Measurements from ENCODE around the gene CA14.
A peak's percentile ranks its signal among the peaks of the same experiment; 100 is the strongest.

The CA14 gene

GRCh38 chr1:150281758-150282557, 24.4 kb downstream of the CA14 start, which contains the start of gene CIART:
Gene CIART (plus strand): TSS chr1:150282554. CDS start chr1:150283268, 714 bp downstream.
- H3K27ac ChIP-seq (ENCODE audit: low read depth, low read length) = peak within 1 kb of the TSS; percentile 69; the same call in 1 of the 2 replicates

GRCh38 chr1:150282558-150282958, 25.0 kb downstream of the CA14 start:
- peak overlapping the region; percentile 62 for H3K4me3 ChIP-seq (ENCODE audit: low read length)
- peak overlapping the region; percentile 45 for H3K9ac ChIP-seq (ENCODE audit: low read depth, low read length)
- peaks cover 13% of the 10 kb centered on the region for H3K27me3 ChIP-seq (ENCODE audit: insufficient read depth, low read length)
- H3K9me3 ChIP-seq (ENCODE audit: insufficient read depth, low read depth, low read length) = no peaks in the 10 kb centered on the region
- H3K4me1 ChIP-seq (ENCODE audit: insufficient read depth, low read length) = peaks cover 8% of the 10 kb centered on the region; the same call in 1 of the 2 replicates
- H3K27ac ChIP-seq (ENCODE audit: low read depth, low read length) = no peak overlapping the region; the same call in 1 of the 2 replicates
- H3K36me3 ChIP-seq (ENCODE audit: insufficient read depth, low read length) = peaks cover 24% of the 10 kb centered on the region
- WGBS = 10% methylated on average over 21 of the region's 21 CpGs

More at GRCh38 chr1:150281758-150282557, 24.4 kb downstream of the CA14 start, which contains the start of gene CIART:
- Histone ChIP-seq H3K36me3 (ENCODE audit: insufficient read depth, low read length) (peaks cover 19% of the 10 kb centered on the region), H3K4me1 (ENCODE audit: insufficient read depth, low read length) (peaks cover 8% of the 10 kb centered on the region; the same call in 1 of the 2 replicates), H3K4me3 (ENCODE audit: low read length) (peak within 1 kb of the TSS; percentile 68), H3K9me3 (ENCODE audit: insufficient read depth, low read depth, low read length) (no peaks in the 10 kb centered on the region), H3K9ac (ENCODE audit: low read depth, low read length) (peak within 1 kb of the TSS; percentile 81), H3K27me3 (ENCODE audit: insufficient read depth, low read length) (peaks cover 13% of the 10 kb centered on the region)
- 27% methylated on average over 39 of the region's 46 CpGs for WGBS

GRCh38 chr1:150283260-150283659, 25.7 kb downstream of the CA14 start:
- Histone ChIP-seq H3K9ac (ENCODE audit: low read depth, low read length) (peak overlapping the region; percentile 45; the same call in 1 of the 2 replicates), H3K9me3 (ENCODE audit: insufficient read depth, low read depth, low read length) (no peaks in the 10 kb centered on the region), H3K36me3 (ENCODE audit: insufficient read depth, low read length) (peaks cover 25% of the 10 kb centered on the region), H3K4me3 (ENCODE audit: low read length) (peak overlapping the region; percentile 62), H3K27me3 (ENCODE audit: insufficient read depth, low read length) (peaks cover 13% of the 10 kb centered on the region), H3K4me1 (ENCODE audit: insufficient read depth, low read length) (peaks cover 8% of the 10 kb centered on the region; the same call in 1 of the 2 replicates), H3K27ac (ENCODE audit: low read depth, low read length) (no peak overlapping the region)
- 90% methylated on average over 12 of the region's 12 CpGs for WGBS

GRCh38 chr1:150288382-150288781, 30.8 kb downstream of the CA14 start:
- H3K27me3 ChIP-seq (ENCODE audit: insufficient read depth, low read length) = peaks cover 3% of the 10 kb centered on the region
- H3K9me3 ChIP-seq (ENCODE audit: insufficient read depth, low read depth, low read length) = no peaks in the 10 kb centered on the region
- peaks cover 25% of the 10 kb centered on the region for H3K36me3 ChIP-seq (ENCODE audit: insufficient read depth, low read length)
- no peak overlapping the region for H3K9ac ChIP-seq (ENCODE audit: low read depth, low read length)
- H3K4me3 ChIP-seq (ENCODE audit: low read length) = no peak overlapping the region
- WGBS = 91% methylated on average over 1 of the region's 1 CpG
- H3K4me1 ChIP-seq (ENCODE audit: insufficient read depth, low read length) = peaks cover 5% of the 10 kb centered on the region; the same call in 1 of the 2 replicates
- H3K27ac ChIP-seq (ENCODE audit: low read depth, low read length) = no peak overlapping the region

GRCh38 chr1:150288822-150289221, 31.2 kb downstream of the CA14 start:
- H3K9me3 ChIP-seq (ENCODE audit: insufficient read depth, low read depth, low read length) = no peaks in the 10 kb centered on the region
- H3K27ac ChIP-seq (ENCODE audit: low read depth, low read length) = no peak overlapping the region
- no peak overlapping the region for H3K4me3 ChIP-seq (ENCODE audit: low read length)
- H3K36me3 ChIP-seq (ENCODE audit: insufficient read depth, low read length) = peaks cover 25% of the 10 kb centered on the region
- H3K4me1 ChIP-seq (ENCODE audit: insufficient read depth, low read length) = peaks cover 6% of the 10 kb centered on the region; the same call in 1 of the 2 replicates
- no peak overlapping the region for H3K9ac ChIP-seq (ENCODE audit: low read depth, low read length)
- no peaks in the 10 kb centered on the region for H3K27me3 ChIP-seq (ENCODE audit: insufficient read depth, low read length)
- WGBS = 92% methylated on average over 4 of the region's 4 CpGs

GRCh38 chr1:150293433-150294253, 36.1 kb downstream of the CA14 start, which contains the start of gene MRPS21:
Gene MRPS21 (plus strand): TSS chr1:150293861. CDS start chr1:150294367, 506 bp downstream.
- WGBS = 14% methylated on average over 39 of the region's 43 CpGs
- H3K4me3 ChIP-seq (ENCODE audit: low read length) = peak within 1 kb of the TSS; percentile 84
- peak within 1 kb of the TSS; percentile 86 for H3K27ac ChIP-seq (ENCODE audit: low read depth, low read length)
- peaks cover 6% of the 10 kb centered on the region; the same call in 1 of the 2 replicates for H3K4me1 ChIP-seq (ENCODE audit: insufficient read depth, low read length)
- H3K9ac ChIP-seq (ENCODE audit: low read depth, low read length) = peak within 1 kb of the TSS; percentile 89
- H3K9me3 ChIP-seq (ENCODE audit: insufficient read depth, low read depth, low read length) = no peaks in the 10 kb centered on the region
- peaks cover 34% of the 10 kb centered on the region for H3K36me3 ChIP-seq (ENCODE audit: insufficient read depth, low read length)
- H3K27me3 ChIP-seq (ENCODE audit: insufficient read depth, low read length) = no peaks in the 10 kb centered on the region

GRCh38 chr1:150295476-150295875, 37.9 kb downstream of the CA14 start:
- no peaks in the 10 kb centered on the region for H3K27me3 ChIP-seq (ENCODE audit: insufficient read depth, low read length)
- H3K27ac ChIP-seq (ENCODE audit: low read depth, low read length) = no peak overlapping the region
- H3K9me3 ChIP-seq (ENCODE audit: insufficient read depth, low read depth, low read length) = no peaks in the 10 kb centered on the region
- peaks cover 49% of the 10 kb centered on the region for H3K36me3 ChIP-seq (ENCODE audit: insufficient read depth, low read length)
- over 99% methylated on average over 2 of the region's 2 CpGs for WGBS
- H3K4me1 ChIP-seq (ENCODE audit: insufficient read depth, low read length) = peaks cover 6% of the 10 kb centered on the region; the same call in 1 of the 2 replicates
- H3K9ac ChIP-seq (ENCODE audit: low read depth, low read length) = no peak overlapping the region
- peak overlapping the region; percentile 14; the same call in 1 of the 2 replicates for H3K4me3 ChIP-seq (ENCODE audit: low read length)

- H3K36me3 ChIP-seq (ENCODE audit: insufficient read depth, low read length) = peaks cover 83% of the 10 kb centered on the region
- no peak overlapping the region for H3K27ac ChIP-seq (ENCODE audit: low read depth, low read length)
Observed at GRCh38 chr1:150299716-150300115, 42.1 kb downstream of the CA14 start.

GRCh38 chr1:150302338-150302737, 44.8 kb downstream of the CA14 start:
- Histone ChIP-seq H3K4me3 (ENCODE audit: low read length) (peak overlapping the region; percentile 28), H3K27me3 (ENCODE audit: insufficient read depth, low read length) (no peaks in the 10 kb centered on the region), H3K9me3 (ENCODE audit: insufficient read depth, low read depth, low read length) (no peaks in the 10 kb centered on the region), H3K9ac (ENCODE audit: low read depth, low read length) (peak overlapping the region; percentile 58), H3K36me3 (ENCODE audit: insufficient read depth, low read length) (peaks cover 83% of the 10 kb centered on the region), H3K4me1 (ENCODE audit: insufficient read depth, low read length) (peaks cover 19% of the 10 kb centered on the region), H3K27ac (ENCODE audit: low read depth, low read length) (peak overlapping the region; percentile 96)
- WGBS = 66% methylated on average over 6 of the region's 6 CpGs

More at GRCh38 chr1:150299716-150300115, 42.1 kb downstream of the CA14 start:
- Histone ChIP-seq H3K27me3 (ENCODE audit: insufficient read depth, low read length) (no peaks in the 10 kb centered on the region), H3K4me1 (ENCODE audit: insufficient read depth, low read length) (peaks cover 19% of the 10 kb centered on the region), H3K9ac (ENCODE audit: low read depth, low read length) (no peak overlapping the region), H3K9me3 (ENCODE audit: insufficient read depth, low read depth, low read length) (no peaks in the 10 kb centered on the region), H3K4me3 (ENCODE audit: low read length) (no peak overlapping the region)
- 95% methylated on average over 3 of the region's 3 CpGs for WGBS

GRCh38 chr1:150302902-150303301, 45.3 kb downstream of the CA14 start:
- H3K36me3 ChIP-seq (ENCODE audit: insufficient read depth, low read length) = peaks cover 83% of the 10 kb centered on the region
- H3K9ac ChIP-seq (ENCODE audit: low read depth, low read length) = peak overlapping the region; percentile 58
- H3K4me3 ChIP-seq (ENCODE audit: low read length) = peak overlapping the region; percentile 28
- H3K27me3 ChIP-seq (ENCODE audit: insufficient read depth, low read length) = no peaks in the 10 kb centered on the region
- peak overlapping the region; percentile 96 for H3K27ac ChIP-seq (ENCODE audit: low read depth, low read length)
- WGBS = 54% methylated on average over 2 of the region's 2 CpGs
- no peaks in the 10 kb centered on the region for H3K9me3 ChIP-seq (ENCODE audit: insufficient read depth, low read depth, low read length)
- peaks cover 19% of the 10 kb centered on the region for H3K4me1 ChIP-seq (ENCODE audit: insufficient read depth, low read length)

Measured in HUES64 (cell line).